Measurements from ENCODE around the gene ADGRE2. TPM values are rescaled to one million over a fixed set of nuclear protein-coding genes. Genes with fewer than 3 reads are reported as not detected.

The ADGRE2 gene
- polyA plus RNA-seq, 1 donor (not counting 4 experiments of a cell fraction or from before 2014, with no cell fraction given) = 4.2 TPM

DNA sequence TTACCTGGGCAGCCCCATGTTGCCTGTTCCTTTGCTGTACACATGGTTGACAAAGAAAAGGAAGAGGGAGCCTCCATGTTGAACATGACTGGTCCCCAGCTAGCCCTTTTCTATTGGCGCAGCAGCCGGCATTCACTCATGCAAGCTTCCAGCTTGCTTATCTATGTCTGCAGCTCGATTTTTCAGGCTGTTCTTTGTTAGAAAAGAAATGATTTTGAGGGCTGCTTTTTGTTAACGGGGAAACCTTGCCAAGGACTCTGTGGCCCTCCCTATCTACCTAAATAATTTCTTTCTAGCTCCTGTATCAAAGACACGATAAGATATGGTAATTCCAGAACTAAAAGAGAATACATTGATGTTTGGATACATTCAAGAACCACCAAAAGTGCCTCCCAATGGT is 20.4 kb upstream of the ADGRE2 start:
- dilution Hi-C loops (cut with MboI; ENCODE audit: extremely low pct_ligation_motif_present, low sequenced_read_pairs) = no loop called here
- H3K4me2 ChIP-seq (ENCODE audit: control insufficient read depth, extremely low read depth, insufficient read depth, low read depth, low read length) = no peak overlapping the region

DNA sequence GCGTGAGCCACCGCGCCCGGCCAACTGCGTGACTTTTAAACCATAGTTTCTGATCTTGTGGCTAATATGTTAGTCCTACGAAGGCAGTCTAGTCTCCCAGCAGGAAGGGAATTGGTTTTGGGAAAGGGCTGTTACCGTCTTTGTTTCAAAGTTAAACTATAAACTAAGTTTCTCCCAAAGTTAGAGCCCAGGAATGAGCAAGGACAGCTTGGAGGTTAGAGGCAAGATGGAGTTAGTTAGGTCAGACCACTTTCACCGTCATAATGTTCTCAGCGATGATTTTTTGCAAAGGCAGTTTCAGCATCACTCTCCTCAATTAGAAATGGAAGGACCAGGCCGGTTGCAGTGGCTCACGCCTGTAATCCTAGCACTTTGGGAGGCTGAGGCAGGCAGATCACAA is 17.7 kb upstream of the ADGRE2 start:
- Histone ChIP-seq H3K27ac (ENCODE audit: control insufficient read depth, insufficient read depth, low read length) (no peak overlapping the region), H2AFZ (ENCODE audit: control insufficient read depth, low read length) (no peak overlapping the region), H4K20me1 (ENCODE audit: control insufficient read depth, extremely low read depth, insufficient read depth, low read length) (no peaks in the 10 kb centered on the region), H3K9ac (ENCODE audit: control insufficient read depth, extremely low read depth, insufficient read depth, low read length) (no peak overlapping the region), H3K27me3 (ENCODE audit: control insufficient read depth, extremely low read depth, insufficient read depth, low read length) (no peaks in the 10 kb centered on the region), H3K79me2 (ENCODE audit: control insufficient read depth, insufficient read depth, low read length) (no peaks in the 10 kb centered on the region), H3K9me3 (ENCODE audit: control insufficient read depth, low read depth, low read length) (no peaks in the 10 kb centered on the region), H3K36me3 (ENCODE audit: control insufficient read depth in 2 of 2, extremely low read depth in 1 of 2, insufficient read depth in 2 of 2, low read length in 2 of 2) (no peaks in the 10 kb centered on the region), H3K4me3 (ENCODE audit: control insufficient read depth in 2 of 3, extremely low read depth in 1 of 3, insufficient read depth in 2 of 3, low read depth in 1 of 3, low read length in 3 of 3) (no peak overlapping the region), H3K9me1 (ENCODE audit: control insufficient read depth, extremely low read depth, insufficient read depth, low read length) (no peaks in the 10 kb centered on the region), H3K4me1 (ENCODE audit: control insufficient read depth, extremely low read depth, insufficient read depth, low read length) (no peaks in the 10 kb centered on the region), H3K4me2 (ENCODE audit: control insufficient read depth, extremely low read depth, insufficient read depth, low read depth, low read length) (no peak overlapping the region)
- DNase-seq (ENCODE audit: low read depth, low spot score) (no peak), FAIRE-seq (no peak)
- dilution Hi-C loops (cut with MboI; ENCODE audit: extremely low pct_ligation_motif_present, low sequenced_read_pairs) = no loop called here
- TF ChIP-seq, protein P1, sequence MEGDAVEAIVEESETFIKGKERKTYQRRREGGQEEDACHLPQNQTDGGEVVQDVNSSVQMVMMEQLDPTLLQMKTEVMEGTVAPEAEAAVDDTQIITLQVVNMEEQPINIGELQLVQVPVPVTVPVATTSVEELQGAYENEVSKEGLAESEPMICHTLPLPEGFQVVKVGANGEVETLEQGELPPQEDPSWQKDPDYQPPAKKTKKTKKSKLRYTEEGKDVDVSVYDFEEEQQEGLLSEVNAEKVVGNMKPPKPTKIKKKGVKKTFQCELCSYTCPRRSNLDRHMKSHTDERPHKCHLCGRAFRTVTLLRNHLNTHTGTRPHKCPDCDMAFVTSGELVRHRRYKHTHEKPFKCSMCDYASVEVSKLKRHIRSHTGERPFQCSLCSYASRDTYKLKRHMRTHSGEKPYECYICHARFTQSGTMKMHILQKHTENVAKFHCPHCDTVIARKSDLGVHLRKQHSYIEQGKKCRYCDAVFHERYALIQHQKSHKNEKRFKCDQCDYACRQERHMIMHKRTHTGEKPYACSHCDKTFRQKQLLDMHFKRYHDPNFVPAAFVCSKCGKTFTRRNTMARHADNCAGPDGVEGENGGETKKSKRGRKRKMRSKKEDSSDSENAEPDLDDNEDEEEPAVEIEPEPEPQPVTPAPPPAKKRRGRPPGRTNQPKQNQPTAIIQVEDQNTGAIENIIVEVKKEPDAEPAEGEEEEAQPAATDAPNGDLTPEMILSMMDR (optimal IDR thresholded peaks at IDR 0.05 in 1 of 3, IDR thresholded peaks at IDR 0.05 in 1 of 3, conservative IDR thresholded peaks at IDR 0.05 in 1 of 3; ENCODE audit: extremely low read depth in 1 of 3, insufficient read depth in 2 of 3, low read length in 3 of 3) = no peak

More for the DNA sequence above, 20.4 kb upstream of the ADGRE2 start:
- Histone ChIP-seq H3K79me2 (ENCODE audit: control insufficient read depth, insufficient read depth, low read length) (no peaks in the 10 kb centered on the region), H3K27ac (ENCODE audit: control insufficient read depth, insufficient read depth, low read length) (no peak overlapping the region), H3K36me3 (ENCODE audit: control insufficient read depth in 2 of 2, extremely low read depth in 1 of 2, insufficient read depth in 2 of 2, low read length in 2 of 2) (no peaks in the 10 kb centered on the region), H4K20me1 (ENCODE audit: control insufficient read depth, extremely low read depth, insufficient read depth, low read length) (no peaks in the 10 kb centered on the region), H3K4me3 (ENCODE audit: control insufficient read depth in 2 of 3, extremely low read depth in 1 of 3, insufficient read depth in 2 of 3, low read depth in 1 of 3, low read length in 3 of 3) (no peak overlapping the region), H3K27me3 (ENCODE audit: control insufficient read depth, extremely low read depth, insufficient read depth, low read length) (no peaks in the 10 kb centered on the region), H3K4me1 (ENCODE audit: control insufficient read depth, extremely low read depth, insufficient read depth, low read length) (no peaks in the 10 kb centered on the region), H3K9ac (ENCODE audit: control insufficient read depth, extremely low read depth, insufficient read depth, low read length) (no peak overlapping the region), H3K9me3 (ENCODE audit: control insufficient read depth, low read depth, low read length) (no peaks in the 10 kb centered on the region), H3K9me1 (ENCODE audit: control insufficient read depth, extremely low read depth, insufficient read depth, low read length) (no peaks in the 10 kb centered on the region), H2AFZ (ENCODE audit: control insufficient read depth, low read length) (no peak overlapping the region)
- DNase-seq (ENCODE audit: low read depth, low spot score) = no peak
- no peak for TF ChIP-seq EZH2 (IDR thresholded peaks at IDR 0.05; ENCODE audit: low read length)
- TF ChIP-seq, protein P1 (optimal IDR thresholded peaks at IDR 0.05 in 1 of 3, IDR thresholded peaks at IDR 0.05 in 1 of 3, conservative IDR thresholded peaks at IDR 0.05 in 1 of 3; ENCODE audit: extremely low read depth in 1 of 3, insufficient read depth in 2 of 3, low read length in 3 of 3) = no peak
- no peak for FAIRE-seq
